NCI-H1048 (cell line): Measurements from ENCODE around the gene CCDC192.
A peak's percentile ranks its signal among the peaks of the same experiment; 100 is the strongest.
"Not testable (repeated sequence)": the region's sequence is repeated elsewhere in the genome, so short reads cannot be mapped to it uniquely, and the experiment has no call there.

Experiments
- DNase-seq: peaks from one replicate; lab custom pipeline; 2025; lab: John Stamatoyannopoulos, UW

The CCDC192 gene

GRCh38 chr5:127699416-127699815 is 3.8 kb upstream of the CCDC192 start:
- DNase-seq: no peak

GRCh38 chr5:127700237-127700766 is 2.9 kb upstream of the CCDC192 start:
- DNase-seq: no peak

GRCh38 chr5:127702434-127702833 is 757 bp upstream of the CCDC192 start:
- DNase-seq: no peak

GRCh38 chr5:127705120-127705892 is 2.1 kb downstream of the CCDC192 start:
- DNase-seq: no peak

GRCh38 chr5:127706691-127707090 is 3.5 kb downstream of the CCDC192 start:
- DNase-seq: no peak

- DNase-seq: no peak
Measured at GRCh38 chr5:127707209-127707608, 4.0 kb downstream of the CCDC192 start.

- DNase-seq: not testable (repeated sequence)
Measured at GRCh38 chr5:127713083-127713482, 9.9 kb downstream of the CCDC192 start.

GRCh38 chr5:127718181-127718580 is 15.0 kb downstream of the CCDC192 start:
- DNase-seq: no peak

GRCh38 chr5:127723571-127723970 is 20.4 kb downstream of the CCDC192 start:
- no peak for DNase-seq

- no peak for DNase-seq
Measured at GRCh38 chr5:127725673-127726072, 22.5 kb downstream of the CCDC192 start.

- DNase-seq: no peak
Measured at GRCh38 chr5:127732963-127733362, 29.8 kb downstream of the CCDC192 start.

GRCh38 chr5:127739348-127739747 is 36.2 kb downstream of the CCDC192 start:
- not testable (repeated sequence) for DNase-seq

GRCh38 chr5:127739807-127740384 is 36.7 kb downstream of the CCDC192 start:
- no peak for DNase-seq

GRCh38 chr5:127741412-127741811 is 38.2 kb downstream of the CCDC192 start:
- DNase-seq: no peak

- no peak for DNase-seq
Measured at GRCh38 chr5:127744241-127744640, 41.0 kb downstream of the CCDC192 start.

- no peak for DNase-seq
Measured at GRCh38 chr5:127746756-127747155, 43.6 kb downstream of the CCDC192 start.

GRCh38 chr5:127752503-127753265 is 49.5 kb downstream of the CCDC192 start:
- not testable (repeated sequence) for DNase-seq

GRCh38 chr5:127754259-127754658 is 51.1 kb downstream of the CCDC192 start:
- DNase-seq: no peak

- peak; percentile 31 for DNase-seq
Measured at GRCh38 chr5:127754706-127755105, 51.5 kb downstream of the CCDC192 start.

GRCh38 chr5:127757576-127757975 is 54.4 kb downstream of the CCDC192 start:
- no peak for DNase-seq

- DNase-seq: no peak
Measured at GRCh38 chr5:127758766-127759283, 55.6 kb downstream of the CCDC192 start.

- DNase-seq: no peak
Measured at GRCh38 chr5:127761869-127762268, 58.7 kb downstream of the CCDC192 start.
